GM12878 (cell line): Measurements from ENCODE around the gene SIL1. TPM values are rescaled to one million over a fixed set of nuclear protein-coding genes. Genes with fewer than 3 reads are reported as not detected.

Source experiments
- ATAC-seq: fragments of 200-7000 bp; cut with Tn5 transposase; 3 replicates; pipeline ENCODE4 v1.9.1; 2020; ENCODE audit warnings: mild to moderate bottlenecking, moderate library complexity
- BruUV-seq: library from RNA; stranded (reverse); fragments of 400-500 nt; replicated peaks from 2 replicates; lab custom pipeline; 2021; lab: Mats Ljungman, UMichigan
- CTCF ChIA-PET: fragments of 300-600 bp; sonication (Branson Sonifier 250); formaldehyde crosslinking; extraction: SDS; loops from one replicate; lab custom pipeline; 2021; ENCODE audit warnings: inconsistent platforms; lab: Yijun Ruan, JAX
- POLR2A ChIA-PET: fragments of 350-600 bp; formaldehyde crosslinking; extraction: SDS; loops from one replicate; lab custom pipeline; 2021; ENCODE audit warnings: inconsistent platforms; lab: Charles Lee
- RAD21 ChIA-PET: fragments of 300-600 bp; sonication (Branson Sonifier 250); formaldehyde crosslinking; loops from one replicate; lab custom pipeline; 2023; ENCODE audit warnings: antibody characterized with exemption; ENCODE audit not compliant: unreplicated experiment; lab: Charles Lee
- SMC1A ChIA-PET: fragments of 300-600 bp; sonication (Branson Sonifier 250); formaldehyde crosslinking; loops from one replicate; lab custom pipeline; 2023; ENCODE audit not compliant: unreplicated experiment, uncharacterized antibody; lab: Charles Lee
- DNase-seq: peaks from one replicate; pipeline ENCODE4 v3.0.0-alpha.2; 2011; ENCODE audit warnings: low read depth, low spot score
- FAIRE-seq: peaks from 3 replicates; lab custom pipeline; 2011; peaks lifted over from hg19 to GRCh38; lab: Jason Lieb, UNC
- H2AFZ ChIP-seq: 2 replicates; pipeline ENCODE4 v1.6.0; 2011; ENCODE audit warnings: low read depth, low read length, control low read depth; ENCODE audit not compliant: control insufficient read depth
- H3K27ac ChIP-seq: 2 replicates; pipeline ENCODE4 v1.5.1; 2011; ENCODE audit warnings: control low read depth; ENCODE audit not compliant: control insufficient read depth, insufficient read depth
- H3K27me3 ChIP-seq, 2 experiments: replicated peaks in 1 of 2; 2 replicates each; pipeline versions ENCODE4 v1.6.0 to v1.6.1; 2011; ENCODE audit warnings: low read length in 1 of 2; ENCODE audit not compliant: control insufficient read depth in 2 of 2, insufficient read depth in 2 of 2
- H3K36me3 ChIP-seq, 2 experiments: 2 replicates each; pipeline ENCODE4 v1.5.1; 2011; ENCODE audit warnings: low read length in 1 of 2; ENCODE audit not compliant: control insufficient read depth in 2 of 2, insufficient read depth in 2 of 2
- H3K4me1 ChIP-seq: 2 replicates; pipeline ENCODE4 v1.6.1; 2011; ENCODE audit warnings: mild to moderate bottlenecking, low read length, moderate library complexity, mixed read lengths; ENCODE audit not compliant: control insufficient read depth, insufficient read depth
- H3K4me2 ChIP-seq: 2 replicates; pipeline ENCODE4 v1.6.0; 2011; ENCODE audit warnings: control low read depth; ENCODE audit not compliant: control insufficient read depth, insufficient read depth
- H3K4me3 ChIP-seq: fragments of 200-600 bp; sonication (generic); 2 replicates; pipeline ENCODE4 v1.5.1; 2016
- H3K79me2 ChIP-seq: 2 replicates; pipeline ENCODE4 v1.6.0; 2011; ENCODE audit warnings: low read length; ENCODE audit not compliant: control insufficient read depth, insufficient read depth
- H3K9ac ChIP-seq: 2 replicates; pipeline ENCODE4 v1.8.0; 2011; ENCODE audit warnings: low read length, control low read depth, mixed read lengths; ENCODE audit not compliant: control insufficient read depth, insufficient read depth
- H3K9me3 ChIP-seq: replicated peaks from 3 replicates; pipeline ENCODE4 v1.5.1; 2011; ENCODE audit warnings: mild to moderate bottlenecking, low read length; ENCODE audit not compliant: control insufficient read depth, insufficient read depth
- H4K20me1 ChIP-seq: 2 replicates; pipeline ENCODE4 v1.6.0; 2011; ENCODE audit not compliant: control insufficient read depth, insufficient read depth
- BACH1 ChIP-seq: fragments of 450-650 bp; IDR thresholded peaks from 2 replicates; pipeline ENCODE4 v1.6.1; 2017; ENCODE audit warnings: mild to moderate bottlenecking, borderline replicate concordance
- ETV6 ChIP-seq, 2 experiments: fragments of 450-650 bp in 1 of 2; IDR thresholded peaks in 1 of 2; conservative IDR thresholded peaks in 1 of 2; 2 replicates each; pipeline ENCODE4 v1.6.1; 2014; ENCODE audit warnings: antibody characterized with exemption in 1 of 2, borderline replicate concordance in 1 of 2, low read depth in 1 of 2, mild to moderate bottlenecking in 1 of 2, moderate library complexity in 1 of 2
- JUND ChIP-seq: IDR thresholded peaks from 2 replicates; pipeline ENCODE4 v1.6.1; 2012; ENCODE audit warnings: low read depth, mild to moderate bottlenecking, low read length, improper control_type of control experiment, moderate library complexity
- MLLT1 ChIP-seq: fragments of 450-650 bp; IDR thresholded peaks from 2 replicates; pipeline ENCODE4 v1.6.1; 2016; ENCODE audit warnings: mild to moderate bottlenecking
- MXI1 ChIP-seq: fragments of 150-350 bp; IDR thresholded peaks from 2 replicates; pipeline ENCODE4 v1.6.1; 2011; ENCODE audit warnings: low read depth, mild to moderate bottlenecking, inconsistent platforms, low read length, improper control_type of control experiment
- MYB ChIP-seq: fragments of 150-350 bp; IDR thresholded peaks from 2 replicates; pipeline ENCODE4 v1.6.1; 2014; ENCODE audit warnings: mild to moderate bottlenecking, low read depth, low read length, borderline replicate concordance
- SMARCA5 ChIP-seq: fragments of 450-650 bp; IDR thresholded peaks from 2 replicates; pipeline ENCODE4 v1.6.1; 2017; ENCODE audit warnings: mild to moderate bottlenecking
- SP1 ChIP-seq: IDR thresholded peaks from one replicate; pipeline ENCODE4 v1.6.1; 2011; ENCODE audit warnings: low read depth, low read length
- STAT3 ChIP-seq: IDR thresholded peaks from 2 replicates; pipeline ENCODE4 v1.6.1; 2011; ENCODE audit warnings: low read depth, low read length, improper control_type of control experiment
- WGBS: methylation state at CpG from one replicate; pipeline ENCODE4 v1.1.6; 2016; ENCODE audit warnings: low lambda C conversion rate; ENCODE audit not compliant: insufficient replicate concordance, insufficient coverage; ENCODE audit errors: missing lambda C conversion rate; 5-methylcytosine and 5-hydroxymethylcytosine counted together
- in situ Hi-C: fragments of 300-500 bp; cut with MboI; formaldehyde crosslinking; loops from 9 replicates; pipeline ENCODE4 v1.14.3; 2018; ENCODE audit warnings: mixed read lengths
- intact Hi-C: fragments of 100-400 bp; cut with micrococcal nuclease; formaldehyde crosslinking; loops from one replicate; pipeline ENCODE4 v1.14.2; 2022; ENCODE audit not compliant: unreplicated experiment
- polyA plus RNA-seq, 11 experiments: library from polyadenylated mRNA; depleted of rRNA in 4 of 11; unstranded in 6 of 11; stranded (reverse) in 5 of 11; fragments of >200 nt; fragmentation: Nextera tagmentation in 4 of 11; fragmentation: Illumina TruSeq in 1 of 11; extraction: Ambion mirVana in 4 of 11; extraction: Trizol in 1 of 11; gene quantifications; 1 replicate in 1 of 11; 2 replicates in 10 of 11; pipeline versions ENCODE4 v1.2.1 to v1.2.3, GENCODE V29; 2011 to 2016; ENCODE audit warnings: inconsistent platforms in 2 of 11, missing spikeins in 2 of 11, low read depth in 1 of 11
- total RNA-seq, 4 experiments: library from RNA; depleted of rRNA in 3 of 4; stranded (reverse); fragments of >200 nt in 3 of 4; fragmentation: Illumina TruSeq in 1 of 4; extraction: Trizol in 1 of 4; gene quantifications; 2 replicates each; pipeline versions ENCODE4 v1.2.1 to v1.2.3, GENCODE V29; 2013 to 2021

SIL1 gene
- total and polyA plus RNA-seq, 10 of the 15 experiments (the other 5 are each of a cell fraction or from before 2014, with no cell fraction given), result 4.1 to 49.8 (median 29.4) TPM

- Histone ChIP-seq H3K4me2 (no peak overlapping the region), H3K79me2 (peaks cover 2% of the 10 kb centered on the region; the same call in 1 of the 2 replicates), H3K27ac (no peak overlapping the region), H3K4me1 (peaks cover 2% of the 10 kb centered on the region; the same call in 1 of the 2 replicates), H2AFZ (no peak overlapping the region), H3K36me3 (no peaks in the 10 kb centered on the region), H3K9me3 (no peaks in the 10 kb centered on the region), H3K27me3 (no peaks in the 10 kb centered on the region), H3K9ac (no peak overlapping the region), H3K4me3 (no peak overlapping the region)
- RAD21 ChIA-PET, result no interaction called here
- FAIRE-seq, result no peak
- POLR2A ChIA-PET, result no interaction called here
- CTCF ChIA-PET, result no interaction called here
- ATAC-seq, result no peak
- BruUV-seq, result no TSS peak
- WGBS, result 100% methylated on average over 2 of the region's 2 CpGs
- in situ Hi-C loops, result no loop called here
- SMC1A ChIA-PET, result interaction anchor here (1.9 to 2.0 kb wide), 2 partner anchors 14 to 30 kb away, joined by 8 to 9 read pairs; no protein-coding TSS in a partner anchor
- no peak for TF ChIP-seq MXI1
- no peak for TF ChIP-seq SMARCA5
- TF ChIP-seq BACH1, result no peak
- TF ChIP-seq JUND, result no peak
- no peak for TF ChIP-seq MYB
- no peak for TF ChIP-seq STAT3
- no peak for TF ChIP-seq MLLT1
- TF ChIP-seq SP1, result no peak
- no peak for TF ChIP-seq ETV6 (conservative IDR thresholded peaks at IDR 0.05 in 1 of 2, IDR thresholded peaks at IDR 0.05 in 1 of 2; ENCODE audit: borderline replicate concordance in 1 of 2, low read depth in 1 of 2)
- TF ChIP-seq, all 136 proteins: peak for 0
- no peak for DNase-seq
- intact Hi-C loops, result no loop called here
- H4K20me1 ChIP-seq, result no peaks in the 10 kb centered on the region; the same call in 1 of the 2 replicates
Observed at GRCh38 chr5:139148306-139148705, 49.9 kb downstream of the SIL1 start.
